ENCODE data around the gene ERI3.

ERI3 gene

GRCh38 chr1:44174630-44175029 is 180.4 kb downstream of the ERI3 start:
- no peak for TF ChIP-seq CTCF (IDR thresholded peaks at IDR 0.05; ENCODE audit: borderline replicate concordance, insufficient read depth, low read depth, low read length)
- H3K4me3 ChIP-seq (ENCODE audit: low read depth, low read length), result no peak overlapping the region

All from GM12875 (cell line).